CD4-positive, alpha-beta T cell (primary cell): ENCODE data around the gene AP3B1. TPM values are rescaled to one million over a fixed set of nuclear protein-coding genes. Genes with fewer than 3 reads are reported as not detected.

Experiments used
- ATAC-seq: fragments of 200-7000 bp; cut with Tn5 transposase; one replicate; pipeline ENCODE4 v1.10.0; 2022; ENCODE audit warnings: mild to moderate bottlenecking; ENCODE audit not compliant: poor library complexity
- CTCF ChIA-PET: fragments of 350-600 bp; sonication (Branson Sonifier 250); formaldehyde crosslinking; loops from one replicate; lab custom pipeline; 2021; ENCODE audit warnings: antibody characterized with exemption, inconsistent platforms; lab: Charles Lee
- POLR2A ChIA-PET: fragments of 350-600 bp; sonication (Branson Sonifier 250); formaldehyde crosslinking; loops from one replicate; lab custom pipeline; 2021; ENCODE audit warnings: antibody characterized with exemption, inconsistent platforms; lab: Charles Lee
- DNase-seq, 14 experiments: peaks; one replicate each; pipeline ENCODE4 v3.0.0-alpha.2; 2013 to 2020; ENCODE audit warnings: mixed read lengths in 2 of 14
- H3K27ac ChIP-seq, 2 donors: one replicate each; pipeline versions ENCODE4 v1.5.1 to v1.7.0; 2013; ENCODE audit warnings: low read length in 2 of 2, low read depth in 1 of 2, mild to moderate bottlenecking in 1 of 2
- H3K27me3 ChIP-seq, 2 experiments: 1 replicate in 1 of 2; 2 replicates in 1 of 2; pipeline versions ENCODE4 v1.6.1 to v1.7.0; 2013; ENCODE audit warnings: low read length in 2 of 2, control low read depth in 1 of 2, mild to moderate bottlenecking in 1 of 2, moderate library complexity in 1 of 2; ENCODE audit not compliant: insufficient read depth in 2 of 2, control insufficient read depth in 1 of 2
- H3K36me3 ChIP-seq: one replicate; pipeline ENCODE4 v1.6.1; 2013; ENCODE audit warnings: low read length, control low read depth; ENCODE audit not compliant: insufficient read depth
- H3K4me1 ChIP-seq: one replicate; pipeline ENCODE4 v1.6.1; 2013; ENCODE audit warnings: low read length, control low read depth; ENCODE audit not compliant: insufficient read depth
- H3K4me3 ChIP-seq: one replicate; pipeline ENCODE4 v1.5.1; 2013; ENCODE audit warnings: mild to moderate bottlenecking, low read length, moderate library complexity
- H3K9me3 ChIP-seq, 2 experiments: 1 replicate in 1 of 2; 2 replicates in 1 of 2; pipeline versions ENCODE4 v1.6.1 to v1.7.0; 2013; ENCODE audit warnings: low read length in 2 of 2, mild to moderate bottlenecking in 2 of 2, control low read depth in 1 of 2, moderate library complexity in 1 of 2; ENCODE audit not compliant: control insufficient read depth in 1 of 2, insufficient read depth in 1 of 2
- H3K27ac Mint-ChIP-seq: one replicate; pipeline ENCODE4 v1.8.0; 2020; ENCODE audit warnings: mixed read lengths
- H3K27me3 Mint-ChIP-seq: one replicate; pipeline ENCODE4 v1.8.0; 2021; ENCODE audit warnings: mixed read lengths
- H3K36me3 Mint-ChIP-seq: one replicate; pipeline ENCODE4 v1.8.0; 2021; ENCODE audit warnings: low read depth, mixed read lengths
- H3K4me1 Mint-ChIP-seq: one replicate; pipeline ENCODE4 v1.8.0; 2021; ENCODE audit warnings: low read depth, mixed read lengths
- H3K4me3 Mint-ChIP-seq: one replicate; pipeline ENCODE4 v1.8.0; 2020; ENCODE audit warnings: mild to moderate bottlenecking, mixed read lengths
- H3K9me3 Mint-ChIP-seq: one replicate; pipeline ENCODE4 v1.8.0; 2020; ENCODE audit warnings: mixed read lengths
- CTCF ChIP-seq: fragments of 200-600 bp; IDR thresholded peaks from one replicate; pipeline ENCODE4 v1.8.0; 2022; ENCODE audit warnings: antibody characterized with exemption, mild to moderate bottlenecking
- intact Hi-C, 2 experiments: fragments of 100-400 bp; cut with DNase I in 1 of 2; cut with micrococcal nuclease in 1 of 2; formaldehyde crosslinking; loops; one replicate each; pipeline versions ENCODE4 v1.15.1 to v1.9.0; 2023 to 2025; cut with DNase I, micrococcal nuclease
- total RNA-seq, 174 experiments: library from RNA in 2 of 174; stranded (reverse) in 2 of 174; gene quantifications; one replicate each; pipeline ENCODE4 v1.2.3 and lab custom pipeline; 2021 to 2026

AP3B1 gene
- total RNA-seq, 2 experiments from 2014 or later: 24.5 to 24.6 TPM

GRCh38 chr5:78334811-78335210, 40.3 kb upstream of the AP3B1 start:
- no peak overlapping the region for H3K4me3 Mint-ChIP-seq
- no peaks in the 10 kb centered on the region for H3K36me3 Mint-ChIP-seq
- Histone ChIP-seq H3K4me3 (no peak overlapping the region), H3K9me3 (peaks cover 0 to 10% of the 10 kb centered on the region in 2 experiments), H3K27me3 (no peaks in the 10 kb centered on the region), H3K27ac (no peak overlapping the region), H3K36me3 (no peaks in the 10 kb centered on the region), H3K4me1 (no peaks in the 10 kb centered on the region)
- H3K27me3 Mint-ChIP-seq: peaks cover 27% of the 10 kb centered on the region
- ATAC-seq: no peak
- CTCF ChIA-PET: no interaction called here
- H3K4me1 Mint-ChIP-seq: no peaks in the 10 kb centered on the region
- intact Hi-C loops: no loop called here
- TF ChIP-seq CTCF: no peak
- H3K9me3 Mint-ChIP-seq: peaks cover 9% of the 10 kb centered on the region
- H3K27ac Mint-ChIP-seq: no peak overlapping the region
- no peak for DNase-seq
- POLR2A ChIA-PET: no interaction called here

- intact Hi-C loops: no loop called here
- no peaks in the 10 kb centered on the region for H3K27me3 ChIP-seq
- H3K9me3 ChIP-seq: no peaks in the 10 kb centered on the region
- no peak overlapping the region for H3K4me3 ChIP-seq
- Mint-ChIP-seq H3K27ac (no peak overlapping the region), H3K4me3 (no peak overlapping the region), H3K27me3 (peaks cover 17% of the 10 kb centered on the region), H3K4me1 (no peaks in the 10 kb centered on the region), H3K36me3 (no peaks in the 10 kb centered on the region), H3K9me3 (no peaks in the 10 kb centered on the region)
- DNase-seq (no peak), ATAC-seq (no peak)
- no peaks in the 10 kb centered on the region for H3K36me3 ChIP-seq
- no peaks in the 10 kb centered on the region for H3K4me1 ChIP-seq
- TF ChIP-seq CTCF: no peak
- CTCF ChIA-PET: interaction anchor here (0.6 kb wide), 1 partner anchor 44 kb away, joined by 3 read pairs; no protein-coding TSS in a partner anchor
- H3K27ac ChIP-seq: no peak overlapping the region
- POLR2A ChIA-PET: no interaction called here
These were observed 37.1 kb upstream of the AP3B1 start for GRCh38 chr5:78331523-78332080.

GRCh38 chr5:78328585-78329173, 34.2 kb upstream of the AP3B1 start:
- Mint-ChIP-seq H3K27ac (no peak overlapping the region), H3K9me3 (no peaks in the 10 kb centered on the region), H3K4me1 (no peaks in the 10 kb centered on the region), H3K4me3 (no peak overlapping the region), H3K36me3 (no peaks in the 10 kb centered on the region), H3K27me3 (peaks cover 8% of the 10 kb centered on the region)
- ChIA-PET POLR2A (no interaction called here), CTCF (no interaction called here)
- Histone ChIP-seq H3K4me3 (no peak overlapping the region), H3K9me3 (no peaks in the 10 kb centered on the region), H3K27ac (no peak overlapping the region), H3K36me3 (no peaks in the 10 kb centered on the region), H3K4me1 (no peaks in the 10 kb centered on the region), H3K27me3 (no peaks in the 10 kb centered on the region)
- intact Hi-C loops: loop anchor here in 1 of 2 experiments (10.0 kb wide), 1 partner anchor 156 kb away; no protein-coding TSS in a partner anchor
- ATAC-seq: no peak
- no peak for TF ChIP-seq CTCF
- DNase-seq: no peak
